ENCODE measurements around the gene RDX. TPM values are rescaled to one million over a fixed set of nuclear protein-coding genes. Genes with fewer than 3 reads are reported as not detected.
"Not testable (repeated sequence)": the region's sequence is repeated elsewhere in the genome, so short reads cannot be mapped to it uniquely, and the experiment has no call there.

The RDX gene
- total RNA-seq, 2 donors from 2014 or later: 45.9 to 74.0 TPM

DNA sequence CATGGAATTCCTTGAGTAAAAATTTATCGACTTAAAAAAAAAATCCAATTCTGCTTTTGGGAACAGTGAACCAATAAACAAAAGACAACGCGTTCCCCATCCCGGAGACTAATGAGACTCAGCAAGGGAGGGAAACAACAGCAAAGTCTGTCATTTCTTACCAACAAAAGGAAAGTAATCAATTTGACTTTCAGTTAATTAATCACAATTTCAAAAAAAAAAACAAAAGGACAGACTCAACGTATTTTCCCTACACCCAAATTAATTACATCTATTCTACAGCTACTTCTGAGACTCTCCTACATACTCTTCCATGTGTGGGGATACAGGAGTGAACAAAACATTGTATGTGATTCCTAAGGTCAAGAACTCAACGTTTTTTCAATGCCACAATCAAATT is 1.9 kb downstream of the RDX start:
- ATAC-seq (no peak), DNase-seq (ENCODE audit: low spot score in 2 of 2) (no peak)
- H3K36me3 Mint-ChIP-seq: peaks cover 5 to 45% of the 10 kb centered on the region in 2 donors
- H3K9me3 Mint-ChIP-seq: peaks cover 0 to 7% of the 10 kb centered on the region in 2 donors
- H3K27ac Mint-ChIP-seq: peak overlapping the region; percentile 86 to 96

DNA sequence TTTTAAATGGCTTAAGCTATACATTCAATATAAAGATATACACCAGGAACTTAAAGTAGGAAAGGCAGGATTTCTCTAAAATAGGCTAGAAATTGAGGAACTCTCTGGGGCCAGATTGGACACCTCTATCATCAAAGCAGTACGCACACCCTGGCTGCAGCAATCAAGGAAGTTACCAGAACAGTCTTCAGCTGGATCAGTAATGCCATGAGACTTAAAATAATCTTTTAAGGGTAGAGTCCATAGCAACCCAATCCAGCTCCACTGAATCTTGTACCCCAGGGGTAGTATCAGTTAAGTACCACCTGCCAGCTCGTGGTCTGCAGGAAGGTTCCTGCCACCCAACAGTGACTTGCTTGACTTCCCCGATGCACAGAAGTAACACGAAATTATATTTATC is 3.0 kb downstream of the RDX start:
- Mint-ChIP-seq H3K9me3 (no peaks in the 10 kb centered on the region), H3K27ac (no peak overlapping the region), H3K36me3 (peaks cover 5 to 40% of the 10 kb centered on the region in 2 donors)
- ATAC-seq (no peak), DNase-seq (ENCODE audit: low spot score in 2 of 2) (no peak)

DNA sequence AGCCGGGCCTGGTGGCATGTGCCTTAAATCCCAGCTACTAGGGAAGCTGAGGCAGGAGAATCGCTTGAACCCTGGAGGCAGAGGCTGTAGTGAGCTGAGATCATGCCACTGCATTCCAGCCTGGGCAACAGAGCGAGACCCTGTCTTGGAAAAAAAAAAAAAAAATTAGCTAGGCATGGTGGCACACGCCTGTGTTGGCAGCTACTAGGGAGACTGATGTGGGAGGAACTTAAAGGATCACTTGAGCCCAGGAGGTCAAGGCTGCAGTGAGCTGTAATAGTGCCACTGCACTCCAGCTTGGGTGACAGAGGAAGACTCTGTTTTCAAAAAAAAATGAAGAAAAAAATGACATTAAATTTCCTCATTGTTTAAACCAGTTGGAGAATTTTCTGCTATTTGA is 4.3 kb downstream of the RDX start:
- H3K27ac Mint-ChIP-seq; H3K9me3 Mint-ChIP-seq; DNase-seq (ENCODE audit: low spot score in 2 of 2); ATAC-seq: not testable (repeated sequence)
- peaks cover 5 to 49% of the 10 kb centered on the region in 2 donors for H3K36me3 Mint-ChIP-seq

DNA sequence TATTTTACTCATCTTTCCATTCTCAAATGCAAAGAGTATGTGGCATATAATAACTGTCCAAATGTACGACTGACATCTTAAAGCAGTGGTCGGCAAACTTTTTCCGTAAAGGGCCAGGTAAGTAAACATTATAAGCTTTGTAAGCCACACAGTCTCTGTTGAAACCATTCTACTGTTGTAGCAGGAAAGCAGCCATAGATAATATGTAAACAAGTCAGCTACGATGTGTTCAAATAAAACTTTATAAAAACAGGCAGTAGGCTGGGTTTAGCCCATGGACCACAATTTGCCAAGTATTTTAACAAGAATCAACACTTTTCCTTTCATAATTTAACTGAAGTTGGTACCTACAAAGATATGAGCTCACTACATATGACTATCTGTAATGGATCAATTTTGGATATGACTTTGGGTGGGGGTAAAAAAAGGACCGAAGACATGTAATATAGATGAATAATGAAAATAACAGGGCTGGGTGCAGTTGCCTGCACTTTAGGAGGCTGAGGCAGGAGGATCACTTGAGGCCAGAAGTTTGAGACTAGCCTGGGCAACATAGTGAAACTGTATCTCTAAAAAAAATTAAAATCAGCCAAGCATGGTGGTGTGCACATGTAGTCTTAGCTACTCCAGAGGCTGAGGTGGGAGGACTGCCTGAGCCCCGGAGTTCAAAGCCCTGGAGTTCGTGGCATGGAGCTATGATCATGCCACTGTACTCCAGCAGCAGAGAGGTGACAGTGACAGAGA is 5.7 kb downstream of the RDX start:
- peaks cover 4 to 54% of the 10 kb centered on the region in 2 donors for H3K36me3 Mint-ChIP-seq
- ATAC-seq (no peak), DNase-seq (ENCODE audit: low spot score in 2 of 2) (no peak)
- no peak overlapping the region for H3K27ac Mint-ChIP-seq
- no peaks in the 10 kb centered on the region for H3K9me3 Mint-ChIP-seq

DNA sequence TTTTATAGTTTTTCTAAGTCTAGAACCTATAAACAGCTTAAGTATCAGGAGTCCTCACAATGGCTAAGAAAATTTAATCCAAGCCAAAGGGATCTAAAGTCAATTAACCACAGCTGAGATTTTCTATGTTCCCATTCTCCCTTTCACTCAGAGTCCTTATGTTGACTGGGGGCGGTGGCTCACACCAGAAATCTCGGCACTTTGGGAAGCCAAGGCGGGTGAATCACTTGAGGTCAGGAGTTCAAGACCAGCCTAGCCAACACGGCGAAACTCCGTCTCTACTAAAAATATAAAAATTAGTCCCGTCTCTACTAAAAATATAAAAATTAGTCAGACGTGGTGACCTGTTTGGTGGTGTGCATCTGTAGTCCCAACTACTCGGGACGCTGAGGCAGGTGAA is 6.9 kb downstream of the RDX start:
- ATAC-seq: no peak
- H3K27ac Mint-ChIP-seq: no peak overlapping the region
- H3K9me3 Mint-ChIP-seq: no peaks in the 10 kb centered on the region
- DNase-seq (ENCODE audit: low spot score in 2 of 2): no peak
- peaks cover 0 to 41% of the 10 kb centered on the region in 2 donors for H3K36me3 Mint-ChIP-seq

DNA sequence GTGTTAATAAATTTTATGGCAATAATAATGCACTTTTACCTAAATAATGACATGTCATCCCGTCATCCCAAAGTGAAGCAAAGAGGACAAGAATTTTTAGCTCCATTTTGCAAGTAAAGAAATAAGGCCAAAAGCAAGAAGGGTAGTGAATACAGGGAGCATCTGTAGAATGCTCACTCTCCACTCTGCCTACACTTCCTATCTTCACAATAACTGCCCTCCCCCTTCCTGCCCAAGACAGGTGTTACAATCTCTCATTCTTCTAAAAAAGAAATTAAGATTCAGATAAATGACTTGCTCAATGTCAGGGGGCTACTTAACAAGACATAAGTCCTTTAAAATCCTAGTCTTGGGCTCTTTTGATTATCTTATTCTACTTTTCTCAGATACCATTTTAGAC is 8.9 kb downstream of the RDX start:
- H3K36me3 Mint-ChIP-seq: peaks cover 0 to 31% of the 10 kb centered on the region in 2 donors
- no peak overlapping the region for H3K27ac Mint-ChIP-seq
- ATAC-seq (peak in 1 of 2 donors; percentile 49), DNase-seq (ENCODE audit: low spot score in 2 of 2) (no peak)
- no peaks in the 10 kb centered on the region for H3K9me3 Mint-ChIP-seq

DNA sequence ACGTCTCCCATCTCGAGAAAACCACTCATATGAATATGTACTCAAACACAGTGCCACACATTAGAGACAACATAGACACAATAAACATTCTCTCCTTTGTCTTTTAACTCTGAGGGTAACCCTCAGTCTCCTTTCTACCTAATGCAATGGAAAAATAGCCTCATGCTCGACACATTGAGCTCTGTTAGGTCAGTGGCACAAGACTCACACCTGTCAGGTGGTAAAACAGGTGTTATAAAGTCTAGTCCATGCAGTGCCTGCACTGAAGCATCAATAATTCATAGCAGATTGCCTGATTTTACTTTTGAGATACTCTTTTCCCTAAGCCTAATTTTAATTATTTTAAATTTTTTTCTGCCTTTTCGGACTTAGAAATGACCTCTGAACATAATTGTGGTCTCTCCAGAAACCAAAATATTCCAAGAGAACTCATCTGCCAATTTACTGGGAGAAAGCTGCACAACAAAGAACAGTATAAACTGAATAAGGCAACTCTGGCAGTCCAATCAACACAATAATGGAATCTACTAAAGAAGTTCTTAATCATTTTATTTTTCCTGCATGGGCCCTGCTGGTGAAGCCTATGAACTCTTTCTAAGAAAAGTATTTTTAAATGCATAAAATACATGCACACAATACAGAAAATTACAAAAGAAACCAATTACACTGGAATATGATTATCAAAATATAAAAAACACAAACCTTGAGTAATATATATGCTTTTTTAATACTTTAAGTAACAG is 9.9 kb downstream of the RDX start:
- DNase-seq (ENCODE audit: low spot score in 2 of 2) (no peak), ATAC-seq (no peak)
- Mint-ChIP-seq H3K27ac (no peak overlapping the region), H3K36me3 (peaks cover 0 to 22% of the 10 kb centered on the region in 2 donors), H3K9me3 (no peaks in the 10 kb centered on the region)

DNA sequence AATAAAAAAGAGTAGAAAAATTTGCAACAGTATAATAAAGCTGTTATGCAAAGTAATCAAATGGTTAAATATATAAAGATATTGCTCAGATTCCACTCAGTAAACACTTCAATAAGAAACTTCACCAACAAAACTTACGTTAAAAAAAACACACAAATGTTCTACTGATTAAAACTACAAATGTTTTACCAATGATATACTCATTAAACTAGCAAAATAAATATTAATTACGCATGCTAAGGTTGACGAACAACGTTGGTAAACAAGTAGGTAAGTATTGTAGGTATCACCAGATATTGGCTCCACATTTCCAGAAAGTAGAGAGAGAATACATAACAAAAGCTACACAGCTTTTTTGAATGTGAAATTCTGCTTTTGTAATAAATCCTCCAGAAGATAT is 12.6 kb downstream of the RDX start:
- DNase-seq (ENCODE audit: low spot score in 2 of 2): no peak
- H3K9me3 Mint-ChIP-seq: no peaks in the 10 kb centered on the region
- no peak for ATAC-seq
- peaks cover 0 to 26% of the 10 kb centered on the region in 2 donors for H3K36me3 Mint-ChIP-seq
- H3K27ac Mint-ChIP-seq: no peak overlapping the region

DNA sequence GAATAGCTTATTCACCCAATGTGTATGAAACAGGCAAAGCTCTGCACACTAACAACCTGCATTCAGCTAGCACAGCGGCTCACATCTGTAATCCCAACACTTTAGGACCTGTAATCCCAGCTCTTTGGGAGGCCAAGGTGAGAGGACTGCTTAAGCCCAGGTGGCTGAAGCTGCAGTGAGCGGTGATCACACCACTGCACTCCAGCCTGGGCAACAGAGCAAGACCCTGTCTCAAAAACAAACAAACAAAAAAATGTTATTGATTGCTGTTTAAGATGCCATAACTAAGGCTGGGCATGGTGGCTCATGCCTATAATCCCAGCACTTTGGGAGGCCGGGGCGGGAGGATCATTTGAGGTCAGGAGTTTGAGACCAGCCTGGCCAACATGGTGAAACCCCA is 15.8 kb downstream of the RDX start:
- H3K36me3 Mint-ChIP-seq: peaks cover 4 to 24% of the 10 kb centered on the region in 2 donors
- H3K27ac Mint-ChIP-seq; ATAC-seq; H3K9me3 Mint-ChIP-seq; DNase-seq (ENCODE audit: low spot score in 2 of 2): not testable (repeated sequence)

DNA sequence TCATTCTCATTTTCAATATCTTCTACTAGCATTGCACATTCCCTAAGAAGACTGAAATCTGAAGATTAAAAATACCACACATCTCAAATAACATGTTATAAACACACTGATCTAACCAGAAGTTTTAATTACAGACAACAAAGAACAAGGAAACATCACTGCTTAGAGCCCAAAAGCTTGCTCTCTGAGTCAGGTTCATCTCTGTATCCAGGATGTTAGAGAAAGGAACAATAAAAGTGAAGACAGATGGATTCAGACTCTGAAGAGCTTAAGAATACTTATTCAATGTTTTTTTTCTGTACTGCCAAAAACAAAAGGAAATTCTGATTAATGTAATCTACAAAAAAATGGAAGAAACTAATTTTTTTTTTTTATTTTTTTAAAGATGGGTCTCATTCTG is 16.5 kb downstream of the RDX start:
- Mint-ChIP-seq H3K9me3 (no peaks in the 10 kb centered on the region), H3K36me3 (peaks cover 4 to 26% of the 10 kb centered on the region in 2 donors), H3K27ac (peak overlapping the region in 1 of 2 donors; percentile 8)
- DNase-seq (ENCODE audit: low spot score in 2 of 2): no peak
- no peak for ATAC-seq

DNA sequence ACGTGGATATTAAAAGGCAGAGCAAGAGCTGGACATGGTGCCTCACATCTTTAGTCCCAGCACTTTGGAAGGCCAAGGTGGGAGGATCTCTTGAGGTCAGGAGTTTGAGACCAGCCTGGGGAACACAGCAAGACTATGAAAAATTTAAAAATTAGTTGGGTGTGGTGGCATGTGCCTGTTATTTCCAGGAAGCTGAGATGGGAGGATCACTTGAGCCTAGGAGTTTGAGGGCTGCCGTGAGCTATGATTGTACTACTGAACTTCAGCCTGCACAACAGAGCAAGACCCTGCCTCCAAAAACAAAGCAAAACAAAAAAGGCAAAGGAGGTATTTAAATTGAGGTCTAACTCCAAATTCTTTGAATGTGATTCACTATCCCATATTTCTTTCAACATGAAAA is 23.5 kb downstream of the RDX start:
- H3K36me3 Mint-ChIP-seq: peaks cover 4 to 37% of the 10 kb centered on the region in 2 donors
- no peak for DNase-seq (ENCODE audit: low spot score in 2 of 2)
- no peaks in the 10 kb centered on the region for H3K9me3 Mint-ChIP-seq
- H3K27ac Mint-ChIP-seq: no peak overlapping the region
- no peak for ATAC-seq

DNA sequence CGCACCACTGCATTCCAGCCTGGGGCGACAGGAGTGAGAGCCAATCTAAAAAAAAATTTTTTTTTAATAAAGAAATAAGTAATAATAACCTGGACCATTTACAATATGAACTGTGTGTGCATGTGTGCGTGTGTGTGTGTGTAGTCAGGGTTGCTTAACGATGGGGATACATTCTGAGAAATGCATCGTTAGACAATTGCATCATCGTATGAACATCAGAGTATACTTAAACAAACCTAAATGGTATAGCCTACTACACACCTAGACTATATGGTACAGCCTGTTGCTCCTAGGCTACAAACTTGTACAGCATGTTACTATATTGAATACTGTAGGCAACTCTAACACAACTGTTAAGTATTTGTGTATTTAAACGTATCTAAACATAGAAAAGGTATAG is 26.4 kb downstream of the RDX start:
- peaks cover 0 to 41% of the 10 kb centered on the region in 2 donors for H3K36me3 Mint-ChIP-seq

DNA sequence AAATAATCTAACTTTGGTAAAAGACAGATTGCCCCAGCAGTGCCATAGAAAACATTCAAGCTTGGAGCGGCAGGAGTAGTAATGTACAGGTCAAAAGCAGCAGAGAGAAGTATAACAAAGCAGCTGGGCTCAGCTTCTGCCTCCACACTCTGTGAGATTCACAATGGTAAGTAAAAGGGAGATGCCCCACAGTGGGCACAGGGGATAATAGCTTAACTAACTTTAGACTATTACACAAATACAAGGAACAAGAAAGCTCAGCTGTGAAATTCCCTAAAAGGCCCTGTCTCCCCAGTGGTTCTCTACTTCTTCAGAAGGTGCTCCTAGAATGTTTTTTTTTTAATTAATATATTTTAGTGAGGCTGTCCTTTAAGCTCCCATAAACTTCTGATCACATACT is 28.0 kb downstream of the RDX start:
- ATAC-seq: no peak
- H3K36me3 Mint-ChIP-seq: peaks cover 0 to 37% of the 10 kb centered on the region in 2 donors
- DNase-seq (ENCODE audit: low spot score in 2 of 2): no peak
- H3K9me3 Mint-ChIP-seq: no peaks in the 10 kb centered on the region
- H3K27ac Mint-ChIP-seq: no peak overlapping the region

More for the DNA sequence above, 26.4 kb downstream of the RDX start:
- ATAC-seq (no peak), DNase-seq (ENCODE audit: low spot score in 2 of 2) (no peak)
- Mint-ChIP-seq H3K9me3 (no peaks in the 10 kb centered on the region), H3K27ac (no peak overlapping the region)

DNA sequence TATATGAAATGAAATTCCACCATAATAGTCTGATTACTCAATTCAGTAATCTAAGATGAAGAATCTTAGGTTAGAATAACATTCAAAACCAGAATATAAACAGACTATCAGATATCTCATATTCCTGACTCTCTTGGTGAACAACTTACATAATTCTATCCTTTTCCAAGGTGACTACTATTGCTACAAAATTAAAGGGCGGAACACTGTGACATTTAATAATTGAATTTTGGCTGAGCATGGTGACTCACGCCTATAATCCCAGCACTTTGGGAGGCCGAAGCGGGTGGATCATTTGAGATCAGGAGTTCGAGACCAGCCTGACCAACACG is 34.4 kb downstream of the RDX start:
- ATAC-seq: no peak
- peaks cover 11 to 48% of the 10 kb centered on the region in 2 donors for H3K36me3 Mint-ChIP-seq
- H3K9me3 Mint-ChIP-seq: no peaks in the 10 kb centered on the region
- no peak overlapping the region for H3K27ac Mint-ChIP-seq
- no peak for DNase-seq (ENCODE audit: low spot score in 2 of 2)

DNA sequence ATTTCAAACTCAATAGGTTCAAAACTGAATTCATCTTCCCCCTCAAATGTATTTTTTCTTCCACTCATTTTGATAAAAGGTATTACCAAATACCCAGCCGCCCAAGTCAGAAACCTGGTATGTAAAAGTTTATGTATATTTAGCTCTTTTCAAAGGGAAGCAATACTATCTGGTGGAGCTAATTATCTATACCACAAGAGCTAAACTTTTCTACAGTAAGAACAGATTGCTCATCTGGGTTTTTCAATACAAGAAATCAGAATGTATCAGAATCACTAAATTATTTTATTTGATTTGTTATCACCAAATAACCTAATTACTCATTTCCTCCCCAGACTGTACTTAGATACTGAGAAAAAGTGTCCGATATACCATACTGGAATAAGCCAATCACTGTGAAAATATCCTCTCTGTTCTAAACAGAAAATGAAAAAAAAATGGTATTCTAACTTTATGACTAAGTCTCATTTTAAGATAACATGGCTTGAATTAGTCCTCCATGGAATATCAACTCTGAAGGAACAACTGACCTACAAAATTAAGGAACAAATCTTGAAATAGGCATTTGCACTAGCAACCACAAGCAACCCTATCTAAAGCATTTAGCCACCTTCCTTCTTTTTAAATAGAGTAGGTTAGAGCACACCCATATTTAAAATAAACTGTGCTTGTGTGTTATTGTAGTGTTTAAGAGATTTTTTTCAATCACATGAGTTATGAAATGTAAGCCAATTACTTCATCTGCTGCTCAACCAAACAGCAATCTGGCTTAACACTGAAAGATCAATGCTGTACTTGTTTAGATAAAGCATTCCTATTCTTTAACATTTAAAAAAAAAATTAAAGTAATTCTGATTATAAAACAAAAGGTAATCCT is 35.0 kb downstream of the RDX start:
- ATAC-seq: peak in 1 of 2 donors; percentile 59
- Mint-ChIP-seq H3K9me3 (no peaks in the 10 kb centered on the region), H3K36me3 (peaks cover 11 to 48% of the 10 kb centered on the region in 2 donors), H3K27ac (no peak overlapping the region)
- DNase-seq (ENCODE audit: low spot score in 2 of 2): no peak

DNA sequence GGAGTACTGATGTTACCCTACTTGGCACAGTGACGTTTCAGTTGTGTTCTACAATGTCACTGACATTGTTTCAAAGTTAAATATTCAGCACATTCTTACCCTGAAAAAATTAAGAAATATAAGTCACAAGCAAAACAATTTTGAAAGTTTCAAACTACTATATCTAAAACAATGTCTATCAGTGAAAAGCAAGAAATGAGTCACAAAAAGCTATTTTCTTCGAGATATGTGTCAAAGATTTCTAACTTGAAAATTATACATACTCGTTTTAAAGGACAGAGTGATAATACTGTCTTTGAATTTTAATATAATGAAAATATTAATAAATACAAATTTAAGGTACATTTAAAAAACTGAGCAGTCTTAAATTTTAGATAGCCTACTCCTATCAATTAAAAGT is 42.9 kb downstream of the RDX start:
- no peaks in the 10 kb centered on the region for H3K9me3 Mint-ChIP-seq
- H3K27ac Mint-ChIP-seq: no peak overlapping the region
- ATAC-seq: no peak

DNA sequence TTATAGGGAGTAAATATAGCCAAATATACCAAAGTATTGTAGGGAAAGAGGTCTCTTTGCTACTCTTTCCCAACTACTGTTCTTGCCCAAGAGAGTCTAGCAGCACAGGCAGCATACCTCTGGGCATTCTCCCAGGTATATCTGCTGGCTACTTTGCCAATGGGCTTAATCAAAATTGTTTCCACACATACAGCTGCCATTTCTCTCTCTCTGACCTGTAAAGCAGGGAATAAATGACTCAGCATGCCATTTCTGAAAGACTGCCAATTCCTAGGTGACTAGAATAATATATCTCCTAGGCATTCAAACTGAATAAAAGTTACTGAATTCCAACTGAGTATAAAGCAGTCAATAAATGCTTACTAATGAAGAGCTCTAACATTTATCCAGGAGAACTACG is 44.6 kb downstream of the RDX start:
- Mint-ChIP-seq H3K27ac (peak overlapping the region in 1 of 2 donors; percentile 44), H3K36me3 (peaks cover 5 to 19% of the 10 kb centered on the region in 2 donors), H3K9me3 (no peaks in the 10 kb centered on the region)
- DNase-seq (ENCODE audit: low spot score in 2 of 2): no peak
- ATAC-seq: peak in 1 of 2 donors; percentile 18

More for the DNA sequence above, 42.9 kb downstream of the RDX start:
- H3K36me3 Mint-ChIP-seq: peaks cover 0 to 14% of the 10 kb centered on the region in 2 donors
- no peak for DNase-seq (ENCODE audit: low spot score in 2 of 2)

All from activated naive CD4-positive, alpha-beta T cell treated with anti-CD3 and anti-CD28 coated beads, Interleukin-2, amount 50 U/mL, for 72 hours (primary cell).